K562 (cell line): ENCODE data around the gene IFTAP. TPM values are rescaled to one million over a fixed set of nuclear protein-coding genes. Genes with fewer than 3 reads are reported as not detected.

Experiments used
- CBX2 ChIP-seq: fragments of 200-600 bp; sonication (generic); IDR thresholded peaks from one replicate; pipeline ENCODE4 v1.6.1; 2012; ENCODE audit warnings: mild to moderate bottlenecking, low read length, inconsistent platforms; ENCODE audit not compliant: insufficient read depth, poor library complexity, severe bottlenecking
- CREM ChIP-seq: IDR thresholded peaks from 2 replicates; pipeline ENCODE4 v1.6.1; 2014; ENCODE audit warnings: antibody characterized with exemption, low read depth
- HMBOX1 ChIP-seq: sonication (generic); IDR thresholded peaks from 2 replicates; pipeline ENCODE4 v1.6.1; 2016
- LEF1 ChIP-seq: fragments of 450-650 bp; IDR thresholded peaks from 2 replicates; pipeline ENCODE4 v1.6.1; 2016; ENCODE audit warnings: mild to moderate bottlenecking
- REST ChIP-seq, 2 experiments: fragments of 450-650 bp; formaldehyde crosslinking in 1 of 2; IDR thresholded peaks; 2 replicates each; pipeline versions ENCODE4 v1.4.0 to v1.6.1; 2014 to 2020; ENCODE audit warnings: mild to moderate bottlenecking in 2 of 2, borderline replicate concordance in 1 of 2, low read depth in 1 of 2
- STAG1 ChIP-seq: sonication (generic); formaldehyde crosslinking; IDR thresholded peaks from 2 replicates; pipeline ENCODE4 v1.5.0; 2020; ENCODE audit warnings: missing genetic modification reagents, borderline replicate concordance
- TOE1 ChIP-seq, 2 experiments: fragments of 450-650 bp in 1 of 2; sonication (generic) in 1 of 2; formaldehyde crosslinking in 1 of 2; IDR thresholded peaks; 2 replicates each; pipeline versions ENCODE4 v1.7.1 to v1.8.0; 2016 to 2022; ENCODE audit warnings: borderline replicate concordance in 2 of 2, mild to moderate bottlenecking in 2 of 2, antibody characterized with exemption in 1 of 2, inconsistent platforms in 1 of 2, low read depth in 1 of 2, missing genetic modification reagents in 1 of 2, moderate library complexity in 1 of 2
- TSHZ1 ChIP-seq: fragments of 250-450 bp; sonication (Bioruptor Pico); IDR thresholded peaks from 2 replicates; pipeline ENCODE4 v1.4.0; 2020; ENCODE audit warnings: mild to moderate bottlenecking, moderate library complexity
- ZNF41 ChIP-seq: fragments of 250-450 bp; sonication (Bioruptor Pico); conservative IDR thresholded peaks from 2 replicates; pipeline ENCODE4 v1.4.0; 2020; ENCODE audit warnings: mild to moderate bottlenecking
- polyA plus RNA-seq, 8 experiments: library from polyadenylated mRNA; depleted of rRNA in 4 of 8; stranded (reverse) in 5 of 8; unstranded in 3 of 8; fragments of >200 nt; fragmentation: Nextera tagmentation in 2 of 8; fragmentation: Illumina TruSeq in 1 of 8; extraction: Ambion mirVana in 2 of 8; extraction: Trizol in 1 of 8; gene quantifications; 2 replicates each; pipeline versions ENCODE4 v1.2.1 to v1.2.3, GENCODE V29; 2011 to 2014; ENCODE audit warnings: inconsistent platforms in 1 of 8, missing spikeins in 1 of 8
- total RNA-seq, 7 experiments: library from RNA; depleted of rRNA in 6 of 7; stranded (reverse); fragments of >200 nt in 6 of 7; fragmentation: Illumina TruSeq in 2 of 7; extraction: Trizol in 2 of 7; gene quantifications; 2 replicates each; pipeline versions ENCODE4 v1.2.1 to v1.2.3, GENCODE V29; 2011 to 2021; ENCODE audit warnings: low replicate concordance in 1 of 7
- TF ChIP-seq, protein P1 (sequence below): fragments of 200-800 bp; sonication (Bioruptor generic); IDR thresholded peaks from 2 replicates; pipeline ENCODE4 v1.6.1; 2017; ENCODE audit warnings: missing genetic modification characterization, missing compliant biosample characterization
- TF ChIP-seq, protein P2 (sequence below): fragments of 450-650 bp; IDR thresholded peaks from 2 replicates; pipeline ENCODE4 v1.6.1; 2018; ENCODE audit warnings: mild to moderate bottlenecking, low read depth; ENCODE audit not compliant: partially characterized antibody

Gene IFTAP
- total and polyA plus RNA-seq, 9 of the 15 experiments (the other 6 are each of a cell fraction or from before 2014, with no cell fraction given), result 9.2 to 30.0 (median 17.0) TPM

- TF ChIP-seq HMBOX1 (peak; percentile 80), ZNF41 (CRISPR knock-in tag) (no peak), TOE1 (IDR thresholded peaks at IDR 0.05; ENCODE audit: borderline replicate concordance) (no peak), TOE1 (CRISPR knock-in tag; IDR thresholded peaks at IDR 0.05; ENCODE audit: borderline replicate concordance, low read depth) (no peak), REST (IDR thresholded peaks at IDR 0.05; ENCODE audit: borderline replicate concordance) (no peak), REST (CRISPR knock-in tag; IDR thresholded peaks at IDR 0.05; ENCODE audit: low read depth) (no peak), STAG1 (no peak), LEF1 (no peak), TSHZ1 (no peak), CREM (no peak), CBX2 (no peak)
- TF ChIP-seq, protein P1, sequence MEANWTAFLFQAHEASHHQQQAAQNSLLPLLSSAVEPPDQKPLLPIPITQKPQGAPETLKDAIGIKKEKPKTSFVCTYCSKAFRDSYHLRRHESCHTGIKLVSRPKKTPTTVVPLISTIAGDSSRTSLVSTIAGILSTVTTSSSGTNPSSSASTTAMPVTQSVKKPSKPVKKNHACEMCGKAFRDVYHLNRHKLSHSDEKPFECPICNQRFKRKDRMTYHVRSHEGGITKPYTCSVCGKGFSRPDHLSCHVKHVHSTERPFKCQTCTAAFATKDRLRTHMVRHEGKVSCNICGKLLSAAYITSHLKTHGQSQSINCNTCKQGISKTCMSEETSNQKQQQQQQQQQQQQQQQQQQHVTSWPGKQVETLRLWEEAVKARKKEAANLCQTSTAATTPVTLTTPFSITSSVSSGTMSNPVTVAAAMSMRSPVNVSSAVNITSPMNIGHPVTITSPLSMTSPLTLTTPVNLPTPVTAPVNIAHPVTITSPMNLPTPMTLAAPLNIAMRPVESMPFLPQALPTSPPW (CRISPR knock-in tag), result peak; percentile 87
- TF ChIP-seq, protein P2, sequence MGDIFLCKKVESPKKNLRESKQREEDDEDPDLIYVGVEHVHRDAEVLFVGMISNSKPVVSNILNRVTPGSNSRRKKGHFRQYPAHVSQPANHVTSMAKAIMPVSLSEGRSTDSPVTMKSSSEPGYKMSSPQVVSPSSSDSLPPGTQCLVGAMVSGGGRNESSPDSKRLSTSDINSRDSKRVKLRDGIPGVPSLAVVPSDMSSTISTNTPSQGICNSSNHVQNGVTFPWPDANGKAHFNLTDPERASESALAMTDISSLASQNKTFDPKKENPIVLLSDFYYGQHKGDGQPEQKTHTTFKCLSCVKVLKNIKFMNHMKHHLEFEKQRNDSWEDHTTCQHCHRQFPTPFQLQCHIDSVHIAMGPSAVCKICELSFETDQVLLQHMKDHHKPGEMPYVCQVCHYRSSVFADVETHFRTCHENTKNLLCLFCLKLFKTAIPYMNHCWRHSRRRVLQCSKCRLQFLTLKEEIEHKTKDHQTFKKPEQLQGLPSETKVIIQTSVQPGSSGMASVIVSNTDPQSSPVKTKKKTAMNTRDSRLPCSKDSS, result no peak
Observed at GRCh38 chr11:36609383-36609782, 15.1 kb downstream of the IFTAP start (continued).
